ENCODE measurements around the gene OSBP2. TPM values are rescaled to one million over a fixed set of nuclear protein-coding genes. Genes with fewer than 3 reads are reported as not detected.

Gene OSBP2
- total and polyA plus RNA-seq, 4 donors, result 1.1 to 12.3 (median 2.6) TPM

DNA sequence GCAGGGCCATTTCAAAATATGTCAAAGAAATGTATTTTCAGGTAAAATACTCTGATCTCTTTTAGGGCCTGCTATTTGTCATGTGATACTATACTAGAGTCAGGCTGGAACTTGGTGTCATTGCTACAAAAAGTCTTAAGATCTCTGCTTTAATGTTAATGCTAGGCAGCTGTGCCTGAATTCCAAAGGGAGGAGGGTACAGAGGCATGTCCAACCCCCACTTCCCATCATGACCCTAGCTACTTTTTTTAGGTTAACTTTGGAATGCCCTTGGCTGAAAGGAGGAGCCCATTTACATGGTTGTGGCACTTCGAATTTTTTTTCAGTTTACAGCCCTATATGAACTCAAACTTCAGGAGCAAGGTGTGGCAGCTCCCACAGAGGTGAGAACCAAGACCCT, 58.1 kb downstream of the OSBP2 start:
- Histone ChIP-seq H3K27ac (ENCODE audit: low read depth in 1 of 2, low read length in 1 of 2) (no peak overlapping the region), H3K9ac (ENCODE audit: insufficient read depth in 1 of 2, low read length in 2 of 2) (no peak overlapping the region), H3K36me3 (ENCODE audit: control insufficient read depth in 4 of 4, insufficient read depth in 4 of 4, low read length in 4 of 4) (no peaks in the 10 kb centered on the region), H3K4me1 (ENCODE audit: control insufficient read depth in 5 of 5, insufficient read depth in 5 of 5, low read length in 5 of 5) (no peaks in the 10 kb centered on the region), H3K4me3 (no peak overlapping the region), H3K9me3 (ENCODE audit: control insufficient read depth in 4 of 4, insufficient read depth in 3 of 4, low read length in 3 of 4) (no peaks in the 10 kb centered on the region), H3K27me3 (ENCODE audit: control insufficient read depth in 3 of 3, insufficient read depth in 3 of 3, low read length in 2 of 3) (no peaks in the 10 kb centered on the region)
- TF ChIP-seq, protein P1, sequence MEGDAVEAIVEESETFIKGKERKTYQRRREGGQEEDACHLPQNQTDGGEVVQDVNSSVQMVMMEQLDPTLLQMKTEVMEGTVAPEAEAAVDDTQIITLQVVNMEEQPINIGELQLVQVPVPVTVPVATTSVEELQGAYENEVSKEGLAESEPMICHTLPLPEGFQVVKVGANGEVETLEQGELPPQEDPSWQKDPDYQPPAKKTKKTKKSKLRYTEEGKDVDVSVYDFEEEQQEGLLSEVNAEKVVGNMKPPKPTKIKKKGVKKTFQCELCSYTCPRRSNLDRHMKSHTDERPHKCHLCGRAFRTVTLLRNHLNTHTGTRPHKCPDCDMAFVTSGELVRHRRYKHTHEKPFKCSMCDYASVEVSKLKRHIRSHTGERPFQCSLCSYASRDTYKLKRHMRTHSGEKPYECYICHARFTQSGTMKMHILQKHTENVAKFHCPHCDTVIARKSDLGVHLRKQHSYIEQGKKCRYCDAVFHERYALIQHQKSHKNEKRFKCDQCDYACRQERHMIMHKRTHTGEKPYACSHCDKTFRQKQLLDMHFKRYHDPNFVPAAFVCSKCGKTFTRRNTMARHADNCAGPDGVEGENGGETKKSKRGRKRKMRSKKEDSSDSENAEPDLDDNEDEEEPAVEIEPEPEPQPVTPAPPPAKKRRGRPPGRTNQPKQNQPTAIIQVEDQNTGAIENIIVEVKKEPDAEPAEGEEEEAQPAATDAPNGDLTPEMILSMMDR (IDR thresholded peaks at IDR 0.05; ENCODE audit: control extremely low read depth, extremely low read depth), result no peak
- DNase-seq (no peak), ATAC-seq (ENCODE audit: insufficient read depth, low FRiP score) (no peak)
- 60% methylated on average over 1 of the region's 1 CpG for WGBS, 2 donors

DNA sequence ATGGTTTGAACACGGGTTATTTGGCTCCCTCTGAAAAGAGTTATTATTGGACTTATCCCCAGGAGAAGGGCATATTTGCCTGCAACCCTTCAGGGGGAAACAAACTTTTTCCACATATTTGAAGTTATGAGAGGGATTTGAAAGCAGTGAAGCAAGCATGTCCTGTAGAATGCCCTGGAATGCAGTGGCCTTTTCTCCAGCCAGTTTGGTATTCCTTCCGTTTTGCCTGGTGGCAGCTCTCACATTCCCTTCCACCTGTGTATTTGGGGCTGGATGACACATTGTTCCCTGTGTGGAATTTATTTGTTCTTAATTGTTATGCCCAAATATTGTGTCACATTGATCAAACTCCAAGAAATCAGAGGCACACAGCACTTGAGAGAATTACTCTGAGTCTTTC, 59.0 kb downstream of the OSBP2 start:
- DNase-seq, result no peak
- Histone ChIP-seq H3K27me3 (ENCODE audit: control insufficient read depth in 3 of 3, insufficient read depth in 3 of 3, low read length in 2 of 3) (no peaks in the 10 kb centered on the region), H3K9ac (ENCODE audit: insufficient read depth in 1 of 2, low read length in 2 of 2) (no peak overlapping the region), H3K36me3 (ENCODE audit: control insufficient read depth in 4 of 4, insufficient read depth in 4 of 4, low read length in 4 of 4) (no peaks in the 10 kb centered on the region), H3K27ac (ENCODE audit: low read depth in 1 of 2, low read length in 1 of 2) (no peak overlapping the region), H3K4me1 (ENCODE audit: control insufficient read depth in 5 of 5, insufficient read depth in 5 of 5, low read length in 5 of 5) (no peaks in the 10 kb centered on the region), H3K4me3 (no peak overlapping the region), H3K9me3 (ENCODE audit: control insufficient read depth in 4 of 4, insufficient read depth in 3 of 4, low read length in 3 of 4) (no peaks in the 10 kb centered on the region)
- TF ChIP-seq, protein P1 (IDR thresholded peaks at IDR 0.05; ENCODE audit: control extremely low read depth, extremely low read depth), result no peak
- 83 to 88% methylated on average over 2 of the region's 2 CpGs for WGBS, 2 donors
- no peak for ATAC-seq (ENCODE audit: insufficient read depth, low FRiP score)

DNA sequence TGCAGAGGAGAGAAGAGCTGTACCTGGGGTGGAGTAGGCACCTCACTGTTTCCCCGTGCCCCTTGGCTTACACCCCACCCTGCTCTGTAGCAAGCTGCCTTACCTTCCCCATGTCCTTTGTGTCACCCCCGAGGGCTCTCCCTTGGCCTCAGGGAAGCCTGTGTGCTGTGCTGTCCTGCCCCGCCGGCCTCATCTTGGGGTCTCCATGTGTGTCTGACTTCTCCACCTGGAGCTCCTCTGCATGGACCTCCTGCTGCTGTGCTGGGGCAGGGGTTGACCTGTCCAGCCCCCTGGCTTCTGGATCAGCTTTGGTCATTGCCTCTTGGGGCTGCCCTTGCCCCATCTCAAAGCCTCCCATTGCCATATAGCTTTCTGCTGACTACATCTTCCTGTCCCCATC, 59.8 kb downstream of the OSBP2 start:
- TF ChIP-seq, protein P1 (IDR thresholded peaks at IDR 0.05; ENCODE audit: control extremely low read depth, extremely low read depth), result no peak
- Histone ChIP-seq H3K36me3 (ENCODE audit: control insufficient read depth in 4 of 4, insufficient read depth in 4 of 4, low read length in 4 of 4) (no peaks in the 10 kb centered on the region), H3K9me3 (ENCODE audit: control insufficient read depth in 4 of 4, insufficient read depth in 3 of 4, low read length in 3 of 4) (peaks cover 0 to 1% (median 0%) of the 10 kb centered on the region in 4 donors), H3K9ac (ENCODE audit: insufficient read depth in 1 of 2, low read length in 2 of 2) (peak overlapping the region in 1 of 2 donors; percentile 5), H3K27me3 (ENCODE audit: control insufficient read depth in 3 of 3, insufficient read depth in 3 of 3, low read length in 2 of 3) (no peaks in the 10 kb centered on the region), H3K4me1 (ENCODE audit: control insufficient read depth in 5 of 5, insufficient read depth in 5 of 5, low read length in 5 of 5) (no peaks in the 10 kb centered on the region), H3K27ac (ENCODE audit: low read depth in 1 of 2, low read length in 1 of 2) (no peak overlapping the region), H3K4me3 (no peak overlapping the region)
- no peak for ATAC-seq (ENCODE audit: insufficient read depth, low FRiP score)
- 92 to 98% methylated on average over 4 of the region's 4 CpGs for WGBS, 2 donors
- no peak for DNase-seq

All from lung (tissue), 12 donors.